Smooth muscle cell (in vitro differentiated cells): ENCODE data around the gene ARFGEF3. TPM values are rescaled to one million over a fixed set of nuclear protein-coding genes. Genes with fewer than 3 reads are reported as not detected.

ENCODE experiments used
- DNase-seq: peaks from one replicate; lab custom pipeline; 2025; ENCODE audit not compliant: unreplicated experiment; lab: John Stamatoyannopoulos, UW
- H2AFZ ChIP-seq: fragments of 200-600 bp; sonication (generic); 2 replicates; pipeline ENCODE4 v1.6.0; 2016; ENCODE audit warnings: antibody characterized with exemption, low read depth, mild to moderate bottlenecking
- H3F3A ChIP-seq: fragments of 200-600 bp; sonication (generic); 2 replicates; pipeline ENCODE4 v1.6.0; 2017; ENCODE audit warnings: antibody characterized with exemption, low read depth
- H3K27ac ChIP-seq: fragments of 200-600 bp; sonication (generic); 2 replicates; pipeline ENCODE4 v1.5.1; 2016; ENCODE audit warnings: low read depth, mild to moderate bottlenecking
- H3K27me3 ChIP-seq: fragments of 200-600 bp; sonication (generic); 2 replicates; pipeline ENCODE4 v1.6.1; 2016; ENCODE audit warnings: low read depth, mild to moderate bottlenecking
- H3K36me3 ChIP-seq: fragments of 200-600 bp; sonication (generic); 2 replicates; pipeline ENCODE4 v1.5.1; 2016; ENCODE audit warnings: low read depth
- H3K4me1 ChIP-seq: fragments of 200-600 bp; sonication (generic); 2 replicates; pipeline ENCODE4 v1.5.1; 2016; ENCODE audit warnings: low read depth
- H3K4me2 ChIP-seq: fragments of 200-600 bp; sonication (generic); 2 replicates; pipeline ENCODE4 v1.6.0; 2016; ENCODE audit warnings: mild to moderate bottlenecking
- H3K4me3 ChIP-seq: fragments of 200-600 bp; sonication (generic); 2 replicates; pipeline ENCODE4 v1.5.1; 2016; ENCODE audit warnings: mild to moderate bottlenecking
- H3K79me2 ChIP-seq: fragments of 200-600 bp; sonication (generic); 2 replicates; pipeline ENCODE4 v1.6.0; 2016; ENCODE audit warnings: low read depth, mild to moderate bottlenecking
- H3K9ac ChIP-seq: fragments of 200-600 bp; sonication (generic); 2 replicates; pipeline ENCODE4 v1.6.0; 2016; ENCODE audit warnings: low read depth
- H3K9me3 ChIP-seq: fragments of 200-600 bp; sonication (generic); replicated peaks from 2 replicates; pipeline ENCODE4 v1.5.1; 2016; ENCODE audit warnings: low read depth
- H4K20me1 ChIP-seq: fragments of 200-600 bp; sonication (generic); 2 replicates; pipeline ENCODE4 v1.6.0; 2016; ENCODE audit warnings: low read depth
- CTCF ChIP-seq: fragments of 200-600 bp; sonication (generic); IDR thresholded peaks from 2 replicates; pipeline ENCODE4 v1.5.1; 2017; ENCODE audit warnings: borderline replicate concordance, mild to moderate bottlenecking, antibody characterized with exemption; ENCODE audit not compliant: insufficient read depth, poor library complexity, severe bottlenecking
- WGBS: methylation state at CpG from one replicate; pipeline ENCODE4 v1.1.7; 2016; ENCODE audit warnings: low lambda C conversion rate; 5-methylcytosine and 5-hydroxymethylcytosine counted together
- polyA plus RNA-seq: library from polyadenylated mRNA; unstranded; fragments of >200 nt; fragmentation: Nextera tagmentation; extraction: Ambion mirVana; gene quantifications from 2 replicates; pipeline ENCODE4 v1.2.1, GENCODE V29; 2016
- small RNA-seq: library from RNA; depleted of rRNA; stranded (forward); fragments of <200 nt; gene quantifications from one replicate; pipeline ENCODE3, GENCODE V24; 2014
- total RNA-seq: library from RNA; depleted of rRNA; stranded (reverse); fragments of >200 nt; gene quantifications from 2 replicates; pipeline ENCODE4 v1.2.3, GENCODE V29; 2014

The ARFGEF3 gene
- total and polyA plus RNA-seq, 2 experiments from 2014 or later, result 0.06 to 2.2 TPM

- no peak overlapping the region for H3K9ac ChIP-seq
- no peaks in the 10 kb centered on the region for H3K79me2 ChIP-seq
- WGBS, result 89% methylated on average over 8 of the region's 8 CpGs
- no peak overlapping the region for H2AFZ ChIP-seq
- DNase-seq, result no peak
- no peaks in the 10 kb centered on the region for H3K4me1 ChIP-seq
- TF ChIP-seq CTCF, result no peak
- H3K36me3 ChIP-seq, result no peaks in the 10 kb centered on the region
- no peaks in the 10 kb centered on the region for H4K20me1 ChIP-seq
- H3K27me3 ChIP-seq, result no peaks in the 10 kb centered on the region
- H3K27ac ChIP-seq, result no peak overlapping the region
- no peaks in the 10 kb centered on the region for H3F3A ChIP-seq
- no peaks in the 10 kb centered on the region for H3K9me3 ChIP-seq
- H3K4me2 ChIP-seq, result no peak overlapping the region
- no peak overlapping the region for H3K4me3 ChIP-seq
Observed at GRCh38 chr6:138387577-138388368, 226.0 kb downstream of the ARFGEF3 start.

DNA sequence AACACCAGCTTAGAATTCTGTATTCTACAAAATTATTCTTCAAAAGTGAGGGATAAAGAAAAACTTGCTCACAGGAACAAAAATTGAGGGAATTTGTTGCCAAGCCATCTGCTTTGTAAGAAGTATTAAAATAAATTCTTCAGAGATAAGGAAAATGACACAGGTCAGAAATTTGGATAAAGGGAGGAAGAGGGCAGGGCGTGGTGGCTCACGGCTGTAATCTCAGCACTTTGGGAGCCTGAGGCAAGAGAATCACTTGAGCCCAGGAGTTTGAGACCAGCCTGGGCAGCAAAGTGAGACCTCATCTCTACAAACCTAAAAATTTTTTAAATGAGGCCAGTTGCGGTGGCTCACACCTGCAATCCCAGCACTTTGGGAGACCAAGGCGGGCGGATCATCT lies 227.8 kb downstream of the ARFGEF3 start:
- H3K27ac ChIP-seq, result no peak overlapping the region
- H3K9ac ChIP-seq, result no peak overlapping the region
- TF ChIP-seq CTCF, result no peak
- H3K9me3 ChIP-seq, result no peaks in the 10 kb centered on the region
- H3K36me3 ChIP-seq, result no peaks in the 10 kb centered on the region
- DNase-seq, result no peak
- H2AFZ ChIP-seq, result no peak overlapping the region
- H3F3A ChIP-seq, result no peaks in the 10 kb centered on the region
- H4K20me1 ChIP-seq, result no peaks in the 10 kb centered on the region
- H3K27me3 ChIP-seq, result no peaks in the 10 kb centered on the region
- H3K4me3 ChIP-seq, result no peak overlapping the region
- H3K4me2 ChIP-seq, result no peak overlapping the region
- no peaks in the 10 kb centered on the region for H3K4me1 ChIP-seq
- WGBS, result 88% methylated on average over 5 of the region's 5 CpGs
- H3K79me2 ChIP-seq, result no peaks in the 10 kb centered on the region

Small RNAs within 50 kb of the gene (small RNA-seq; reads per million reads assigned to genes)
- not detected for gene AL031003.1

Other genes starting within 250 kb of the ARFGEF3 start
- 207 and 237 TPM in 2 replicates for gene PERP, start 54.5 kb upstream of the ARFGEF3 start, total RNA-seq
- gene PERP, start 54.5 kb upstream of the ARFGEF3 start, polyA plus RNA-seq, result 70.9 and 187 TPM in 2 replicates
- gene PBOV1, start 56.6 kb downstream of the ARFGEF3 start, total RNA-seq, result not detected in 2 replicates
- not detected in 2 replicates for gene PBOV1, start 56.6 kb downstream of the ARFGEF3 start, polyA plus RNA-seq
- gene SMIM28, start 216.0 kb downstream of the ARFGEF3 start, total RNA-seq, result not detected in 2 replicates
- not detected in 2 replicates for gene SMIM28, start 216.0 kb downstream of the ARFGEF3 start, polyA plus RNA-seq
- 26.6 and 54.4 TPM in 2 replicates for gene HEBP2, start 242.3 kb downstream of the ARFGEF3 start, total RNA-seq
- 87.0 and 118 TPM in 2 replicates for gene HEBP2, start 242.3 kb downstream of the ARFGEF3 start, polyA plus RNA-seq